Activated T-cell treated with anti-CD3 and anti-CD28 coated beads, Interleukin-2, amount 50 U/mL, for 72 hours (primary cell): ENCODE data around the gene CNOT2. TPM values are rescaled to one million over a fixed set of nuclear protein-coding genes. Genes with fewer than 3 reads are reported as not detected.

Source experiments
- ATAC-seq, 2 donors: fragments of 150-1000 bp; cut with Tn5 transposase; replicated peaks in 1 of 2; 2 replicates each; pipeline ENCODE4 v1.10.0; 2021; ENCODE audit warnings: moderate library complexity in 2 of 2, mild to moderate bottlenecking in 1 of 2
- DNase-seq, 2 donors: peaks; one replicate each; pipeline ENCODE4 v3.0.0; 2021 to 2022; ENCODE audit warnings: mixed read lengths in 1 of 2
- H3K27ac Mint-ChIP-seq: one replicate; pipeline ENCODE4 v1.8.0; 2022; ENCODE audit warnings: mild to moderate bottlenecking, moderate library complexity, mixed read lengths
- H3K27me3 Mint-ChIP-seq: one replicate; pipeline ENCODE4 v1.8.0; 2022; ENCODE audit warnings: low read depth, mixed read lengths
- H3K36me3 Mint-ChIP-seq, 2 donors: one replicate each; pipeline ENCODE4 v1.8.0; 2022; ENCODE audit warnings: mixed read lengths in 2 of 2, mild to moderate bottlenecking in 1 of 2; ENCODE audit not compliant: insufficient read depth in 2 of 2
- H3K4me1 Mint-ChIP-seq: one replicate; pipeline ENCODE4 v1.8.0; 2022; ENCODE audit warnings: low read depth, mixed read lengths
- H3K4me3 Mint-ChIP-seq, 2 donors: one replicate each; pipeline ENCODE4 v1.8.0; 2022; ENCODE audit warnings: mild to moderate bottlenecking in 2 of 2, mixed read lengths in 2 of 2, moderate library complexity in 2 of 2
- H3K9me3 Mint-ChIP-seq, 2 donors: one replicate each; pipeline ENCODE4 v1.8.0; 2022; ENCODE audit warnings: mixed read lengths in 2 of 2
- total RNA-seq, 2 donors: library from RNA; stranded (reverse); gene quantifications; one replicate each; pipeline ENCODE4 v1.2.3, GENCODE V29; 2022

CNOT2 gene
- total RNA-seq, 2 donors from 2014 or later = 62.8 to 65.6 TPM

- Mint-ChIP-seq H3K27me3 (no peaks in the 10 kb centered on the region), H3K36me3 (peaks cover 21 to 48% of the 10 kb centered on the region in 2 donors), H3K27ac (peak overlapping the region; percentile 98), H3K4me1 (peaks cover 74% of the 10 kb centered on the region), H3K4me3 (peak overlapping the region; percentile 89 to 100), H3K9me3 (no peaks in the 10 kb centered on the region)
- DNase-seq (peak; percentile 69 to 70), ATAC-seq (peak; percentile 71)
These were observed 508 bp downstream of the CNOT2 start for GRCh38 chr12:70243510-70244371.

GRCh38 chr12:70244409-70244808, 1.2 kb downstream of the CNOT2 start:
- peaks cover 77% of the 10 kb centered on the region for H3K4me1 Mint-ChIP-seq
- DNase-seq = no peak
- ATAC-seq = no peak
- peaks cover 21 to 45% of the 10 kb centered on the region in 2 donors for H3K36me3 Mint-ChIP-seq
- H3K27me3 Mint-ChIP-seq = no peaks in the 10 kb centered on the region
- peak overlapping the region; percentile 98 for H3K27ac Mint-ChIP-seq
- H3K4me3 Mint-ChIP-seq = peak overlapping the region; percentile 89 to 100
- H3K9me3 Mint-ChIP-seq = no peaks in the 10 kb centered on the region

DNA sequence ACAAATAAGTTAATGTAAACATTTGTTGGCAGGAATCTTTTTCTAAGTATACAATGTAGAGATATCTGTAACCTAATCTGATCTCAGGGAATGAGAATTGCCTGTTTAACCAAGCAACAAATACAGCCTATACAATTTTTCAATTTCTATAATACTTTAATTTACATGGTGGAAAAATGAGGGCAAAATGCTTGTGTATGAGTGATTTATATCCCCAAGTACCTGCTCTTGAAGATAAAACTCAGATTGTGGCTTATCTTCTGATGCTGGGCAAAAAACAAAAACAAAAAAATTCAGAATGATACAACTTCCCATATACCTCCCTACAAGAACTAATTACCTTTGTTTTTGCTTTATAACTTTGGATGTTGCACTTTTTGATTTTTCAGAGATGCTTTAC, 2.2 kb downstream of the CNOT2 start:
- Mint-ChIP-seq H3K4me1 (peaks cover 79% of the 10 kb centered on the region), H3K4me3 (peak overlapping the region; percentile 89 to 100), H3K9me3 (no peaks in the 10 kb centered on the region), H3K36me3 (peaks cover 15 to 35% of the 10 kb centered on the region in 2 donors), H3K27me3 (no peaks in the 10 kb centered on the region), H3K27ac (peak overlapping the region; percentile 66)
- no peak for DNase-seq
- ATAC-seq = no peak

DNA sequence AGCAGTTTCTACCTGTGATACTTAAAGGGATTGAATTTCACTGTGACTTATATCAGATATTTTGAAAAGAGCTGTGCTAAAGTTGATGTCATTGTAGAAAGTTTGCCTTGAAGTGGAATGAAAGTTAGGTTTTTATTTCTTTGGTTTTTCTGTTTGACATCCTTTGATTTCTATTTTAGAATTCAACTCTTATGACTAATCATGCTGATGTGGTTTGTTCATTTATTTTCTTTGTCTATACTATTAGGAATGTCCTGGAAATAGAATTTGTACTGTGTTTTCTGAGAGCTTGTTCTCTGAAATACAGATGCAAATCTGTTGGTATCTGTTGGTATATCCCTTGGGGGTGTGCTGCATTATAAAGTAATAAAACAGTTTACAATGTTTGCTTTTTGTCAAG, 3.3 kb downstream of the CNOT2 start:
- peak overlapping the region; percentile 77 to 100 for H3K4me3 Mint-ChIP-seq
- DNase-seq = no peak

DNA sequence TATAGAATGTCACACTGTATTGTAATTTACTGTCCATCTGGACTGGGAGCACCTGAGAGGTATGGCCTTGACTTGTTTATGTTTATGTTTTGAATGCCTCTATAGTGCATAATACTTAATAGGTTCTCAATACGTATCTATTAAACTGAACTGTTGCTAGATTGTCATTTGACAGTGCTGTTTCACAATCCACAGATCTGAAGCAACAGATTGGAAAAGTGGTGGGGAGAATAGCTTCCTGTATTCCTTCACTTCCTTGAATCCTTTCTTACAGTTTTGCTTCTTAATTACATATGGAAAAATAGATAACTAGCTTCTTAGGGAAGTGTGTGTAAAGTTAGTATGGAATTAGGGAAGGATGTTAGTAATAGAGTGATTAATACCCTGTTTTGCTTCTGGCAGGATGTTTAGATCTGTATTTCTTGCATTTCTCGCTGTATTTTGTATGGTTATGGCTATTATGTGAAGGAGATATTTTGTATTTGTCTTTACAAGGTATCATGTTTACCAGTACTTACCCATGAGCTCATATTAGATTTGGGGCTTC, 4.5 kb downstream of the CNOT2 start:
- Mint-ChIP-seq H3K27ac (peak overlapping the region; percentile 86), H3K4me1 (peaks cover 74% of the 10 kb centered on the region), H3K27me3 (no peaks in the 10 kb centered on the region), H3K4me3 (peak overlapping the region; percentile 23 to 71), H3K36me3 (peaks cover 8 to 19% of the 10 kb centered on the region in 2 donors), H3K9me3 (no peaks in the 10 kb centered on the region)
- no peak for DNase-seq
- no peak for ATAC-seq

More for the DNA sequence above, 3.3 kb downstream of the CNOT2 start:
- no peak for ATAC-seq
- peaks cover 11 to 27% of the 10 kb centered on the region in 2 donors for H3K36me3 Mint-ChIP-seq
- H3K4me1 Mint-ChIP-seq = peaks cover 79% of the 10 kb centered on the region
- no peaks in the 10 kb centered on the region for H3K9me3 Mint-ChIP-seq
- peak overlapping the region; percentile 66 for H3K27ac Mint-ChIP-seq
- H3K27me3 Mint-ChIP-seq = no peaks in the 10 kb centered on the region

GRCh38 chr12:70248876-70249275, 5.6 kb downstream of the CNOT2 start:
- Mint-ChIP-seq H3K9me3 (no peaks in the 10 kb centered on the region), H3K27me3 (no peaks in the 10 kb centered on the region), H3K4me3 (no peak overlapping the region), H3K27ac (no peak overlapping the region), H3K36me3 (peaks cover 5 to 16% of the 10 kb centered on the region in 2 donors), H3K4me1 (peaks cover 82% of the 10 kb centered on the region)
- no peak for DNase-seq
- no peak for ATAC-seq

GRCh38 chr12:70249903-70250302, 6.7 kb downstream of the CNOT2 start:
- ATAC-seq = no peak
- DNase-seq = no peak
- peaks cover 85% of the 10 kb centered on the region for H3K4me1 Mint-ChIP-seq
- no peak overlapping the region for H3K4me3 Mint-ChIP-seq
- peaks cover 2 to 7% of the 10 kb centered on the region in 2 donors for H3K36me3 Mint-ChIP-seq
- H3K27me3 Mint-ChIP-seq = no peaks in the 10 kb centered on the region
- H3K27ac Mint-ChIP-seq = no peak overlapping the region
- H3K9me3 Mint-ChIP-seq = no peaks in the 10 kb centered on the region

- DNase-seq = no peak
- Mint-ChIP-seq H3K27ac (no peak overlapping the region), H3K4me3 (no peak overlapping the region), H3K9me3 (no peaks in the 10 kb centered on the region), H3K4me1 (peaks cover 85% of the 10 kb centered on the region), H3K36me3 (peaks cover 2 to 7% of the 10 kb centered on the region in 2 donors), H3K27me3 (no peaks in the 10 kb centered on the region)
- ATAC-seq = no peak
These were observed 8.0 kb downstream of the CNOT2 start for GRCh38 chr12:70251226-70251625.

GRCh38 chr12:70251661-70252060, 8.4 kb downstream of the CNOT2 start:
- Mint-ChIP-seq H3K27me3 (no peaks in the 10 kb centered on the region), H3K4me1 (peaks cover 85% of the 10 kb centered on the region), H3K36me3 (peaks cover 2 to 7% of the 10 kb centered on the region in 2 donors), H3K9me3 (no peaks in the 10 kb centered on the region), H3K4me3 (no peak overlapping the region), H3K27ac (no peak overlapping the region)
- ATAC-seq (no peak), DNase-seq (no peak)

DNA sequence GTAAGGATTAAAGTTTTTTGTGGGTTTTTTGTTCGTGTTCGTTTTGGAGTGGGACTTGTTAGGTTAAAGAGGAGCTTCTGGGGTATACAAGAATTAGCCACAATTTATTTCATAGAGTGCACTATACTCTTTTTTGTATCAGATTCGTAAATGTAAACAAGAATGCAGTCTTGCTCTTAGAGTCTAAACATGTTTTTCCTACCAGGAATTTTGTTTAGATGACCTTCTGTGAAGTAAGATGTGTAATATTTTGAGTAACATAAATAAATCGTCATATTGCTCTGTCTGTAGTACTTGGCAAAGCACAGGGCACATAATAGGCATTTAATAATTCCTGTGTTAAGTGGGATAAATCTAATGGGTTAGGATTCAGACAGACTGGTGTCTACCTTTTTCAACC, 9.6 kb downstream of the CNOT2 start:
- peaks cover 79% of the 10 kb centered on the region for H3K4me1 Mint-ChIP-seq
- no peaks in the 10 kb centered on the region for H3K27me3 Mint-ChIP-seq
- peaks cover 0 to 4% of the 10 kb centered on the region in 2 donors for H3K36me3 Mint-ChIP-seq
- H3K4me3 Mint-ChIP-seq = no peak overlapping the region
- DNase-seq (no peak), ATAC-seq (no peak)
- no peak overlapping the region for H3K27ac Mint-ChIP-seq
- H3K9me3 Mint-ChIP-seq = no peaks in the 10 kb centered on the region

DNA sequence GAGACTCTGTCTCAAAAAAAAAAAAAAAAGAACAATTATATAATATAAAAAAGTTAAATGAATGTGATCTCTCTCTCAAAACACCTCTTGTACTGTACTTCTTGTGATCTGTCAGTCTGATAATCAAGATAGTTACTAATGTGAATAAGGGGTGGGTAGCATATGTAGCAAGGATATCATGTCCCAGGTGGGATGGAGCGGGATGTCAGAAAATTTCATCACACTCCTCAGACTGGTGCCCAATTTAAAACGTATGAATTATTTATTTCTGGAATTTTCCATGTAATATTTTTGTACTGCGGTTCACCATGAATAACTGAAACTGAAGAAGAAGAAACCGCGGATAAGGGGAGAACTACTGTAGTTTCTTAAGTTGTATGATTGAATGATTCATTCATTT, 11.0 kb downstream of the CNOT2 start:
- ATAC-seq (no peak), DNase-seq (no peak)
- H3K9me3 Mint-ChIP-seq = no peaks in the 10 kb centered on the region
- H3K4me3 Mint-ChIP-seq = no peak overlapping the region
- H3K27me3 Mint-ChIP-seq = no peaks in the 10 kb centered on the region
- peaks cover 80% of the 10 kb centered on the region for H3K4me1 Mint-ChIP-seq
- peak overlapping the region; percentile 69 for H3K27ac Mint-ChIP-seq
- H3K36me3 Mint-ChIP-seq = no peaks in the 10 kb centered on the region

DNA sequence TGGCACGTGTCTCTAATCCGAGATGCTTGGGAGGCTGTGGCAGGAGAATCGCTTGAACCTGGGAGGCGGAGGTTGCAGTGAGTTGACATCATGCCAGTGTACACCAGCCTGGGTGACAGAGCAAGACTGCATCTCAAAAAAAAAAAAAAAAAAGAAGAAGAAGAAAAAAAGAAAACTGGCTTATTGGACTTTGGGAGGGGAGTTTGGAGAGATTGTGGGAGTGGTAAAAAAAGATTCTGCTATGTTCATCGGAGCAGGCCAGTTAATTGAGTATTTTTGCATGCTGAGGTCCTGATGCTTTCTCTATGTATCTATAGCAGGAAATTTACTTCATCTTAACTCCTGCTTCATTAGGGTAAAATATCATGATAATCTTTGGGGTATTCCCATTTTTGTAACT, 11.6 kb downstream of the CNOT2 start:
- H3K27me3 Mint-ChIP-seq = no peaks in the 10 kb centered on the region
- H3K9me3 Mint-ChIP-seq = no peaks in the 10 kb centered on the region
- no peak for ATAC-seq
- DNase-seq = no peak
- H3K4me3 Mint-ChIP-seq = peak overlapping the region in 1 of 2 donors; percentile 39
- no peaks in the 10 kb centered on the region for H3K36me3 Mint-ChIP-seq
- H3K27ac Mint-ChIP-seq = peak overlapping the region; percentile 69
- peaks cover 82% of the 10 kb centered on the region for H3K4me1 Mint-ChIP-seq

- no peaks in the 10 kb centered on the region for H3K9me3 Mint-ChIP-seq
- DNase-seq = no peak
- no peak for ATAC-seq
- peak overlapping the region; percentile 69 for H3K27ac Mint-ChIP-seq
- peaks cover 79% of the 10 kb centered on the region for H3K4me1 Mint-ChIP-seq
- H3K4me3 Mint-ChIP-seq = peak overlapping the region in 1 of 2 donors; percentile 39
- no peaks in the 10 kb centered on the region for H3K36me3 Mint-ChIP-seq
- H3K27me3 Mint-ChIP-seq = no peaks in the 10 kb centered on the region
These were observed 12.1 kb downstream of the CNOT2 start for GRCh38 chr12:70255311-70255710.
